ENCODE results near the gene CD300LD. TPM values are rescaled to one million over a fixed set of nuclear protein-coding genes. Genes with fewer than 3 reads are reported as not detected.
A peak's percentile ranks its signal among the peaks of the same experiment; 100 is the strongest.

Gene CD300LD
- total and polyA plus RNA-seq, 4 experiments from 2014 or later: not detected

- no peak overlapping the region for H3K4me3 ChIP-seq (ENCODE audit: low read length in 2 of 2)
- no peak overlapping the region for H3K27ac ChIP-seq (ENCODE audit: low read depth, low read length)
- no peaks in the 10 kb centered on the region for H3K36me3 ChIP-seq (ENCODE audit: insufficient read depth, low read length)
- intact Hi-C loops (cut with micrococcal nuclease): no loop called here
- no peak for DNase-seq
- CTCF ChIA-PET (ENCODE audit: partially characterized antibody): no interaction called here
- no peak overlapping the region for H3K4me3 Mint-ChIP-seq
- H3K4me1 ChIP-seq (ENCODE audit: insufficient read depth, low read length): no peaks in the 10 kb centered on the region
- H3K36me3 Mint-ChIP-seq: no peaks in the 10 kb centered on the region
- H3K9me3 ChIP-seq (ENCODE audit: control insufficient read depth in 1 of 2, low read length in 2 of 2): no peaks in the 10 kb centered on the region
- POLR2A ChIA-PET (ENCODE audit: partially characterized antibody): no interaction called here
- peaks cover 0 to 8% (median 4%) of the 10 kb centered on the region in 4 donors for H3K4me1 Mint-ChIP-seq
- no peak overlapping the region for H3K27ac Mint-ChIP-seq
- no peaks in the 10 kb centered on the region for H3K9me3 Mint-ChIP-seq
- H3K27me3 ChIP-seq (ENCODE audit: insufficient read depth, low read length): no peaks in the 10 kb centered on the region
- H3K27me3 Mint-ChIP-seq: peaks cover 3 to 4% of the 10 kb centered on the region in 2 donors
These were observed 41.5 kb downstream of the CD300LD start for GRCh38 chr17:74550602-74551001.

GRCh38 chr17:74549343-74549742 is 42.7 kb downstream of the CD300LD start:
- no peak overlapping the region for H3K4me3 Mint-ChIP-seq
- H3K9me3 ChIP-seq (ENCODE audit: control insufficient read depth in 1 of 2, low read length in 2 of 2): no peaks in the 10 kb centered on the region
- H3K4me3 ChIP-seq (ENCODE audit: low read length in 2 of 2): no peak overlapping the region
- no peaks in the 10 kb centered on the region for H3K4me1 ChIP-seq (ENCODE audit: insufficient read depth, low read length)
- intact Hi-C loops (cut with micrococcal nuclease): no loop called here
- DNase-seq: no peak
- H3K4me1 Mint-ChIP-seq: peaks cover 0 to 8% (median 4%) of the 10 kb centered on the region in 4 donors
- H3K36me3 ChIP-seq (ENCODE audit: insufficient read depth, low read length): no peaks in the 10 kb centered on the region
- no peak overlapping the region for H3K27ac ChIP-seq (ENCODE audit: low read depth, low read length)
- no peaks in the 10 kb centered on the region for H3K36me3 Mint-ChIP-seq
- H3K27me3 ChIP-seq (ENCODE audit: insufficient read depth, low read length): no peaks in the 10 kb centered on the region
- ChIA-PET POLR2A (ENCODE audit: partially characterized antibody) (no interaction called here), CTCF (ENCODE audit: partially characterized antibody) (no interaction called here)
- H3K27ac Mint-ChIP-seq: no peak overlapping the region
- H3K27me3 Mint-ChIP-seq: peaks cover 3 to 4% of the 10 kb centered on the region in 2 donors
- no peaks in the 10 kb centered on the region for H3K9me3 Mint-ChIP-seq

- Histone ChIP-seq H3K27me3 (ENCODE audit: insufficient read depth, low read length) (no peaks in the 10 kb centered on the region), H3K4me1 (ENCODE audit: insufficient read depth, low read length) (no peaks in the 10 kb centered on the region), H3K36me3 (ENCODE audit: insufficient read depth, low read length) (no peaks in the 10 kb centered on the region), H3K9me3 (ENCODE audit: control insufficient read depth in 1 of 2, low read length in 2 of 2) (no peaks in the 10 kb centered on the region), H3K27ac (ENCODE audit: low read depth, low read length) (no peak overlapping the region), H3K4me3 (ENCODE audit: low read length in 2 of 2) (no peak overlapping the region)
- Mint-ChIP-seq H3K27me3 (peaks cover 3 to 4% of the 10 kb centered on the region in 2 donors), H3K27ac (peak overlapping the region in 3 of 7 donors; percentile 9 to 69 (median 66)), H3K9me3 (no peaks in the 10 kb centered on the region), H3K4me3 (no peak overlapping the region), H3K4me1 (peaks cover 0 to 8% (median 4%) of the 10 kb centered on the region in 4 donors), H3K36me3 (no peaks in the 10 kb centered on the region)
- ChIA-PET POLR2A (ENCODE audit: partially characterized antibody) (no interaction called here), CTCF (ENCODE audit: partially characterized antibody) (no interaction called here)
- intact Hi-C loops (cut with micrococcal nuclease): no loop called here
- DNase-seq: no peak
These were observed 44.3 kb downstream of the CD300LD start for GRCh38 chr17:74547736-74548135.

- no peaks in the 10 kb centered on the region for H3K36me3 ChIP-seq (ENCODE audit: insufficient read depth, low read length)
- H3K27ac Mint-ChIP-seq: peak overlapping the region in 2 of 7 donors; percentile 9 to 69
- H3K9me3 Mint-ChIP-seq: no peaks in the 10 kb centered on the region
- no peak overlapping the region for H3K4me3 Mint-ChIP-seq
- no peak for DNase-seq
- no peaks in the 10 kb centered on the region for H3K4me1 ChIP-seq (ENCODE audit: insufficient read depth, low read length)
- H3K27me3 Mint-ChIP-seq: peaks cover 3 to 4% of the 10 kb centered on the region in 2 donors
- no peak overlapping the region for H3K4me3 ChIP-seq (ENCODE audit: low read length in 2 of 2)
- H3K4me1 Mint-ChIP-seq: peaks cover 0 to 8% (median 4%) of the 10 kb centered on the region in 4 donors
- no peaks in the 10 kb centered on the region for H3K9me3 ChIP-seq (ENCODE audit: control insufficient read depth in 1 of 2, low read length in 2 of 2)
- CTCF ChIA-PET (ENCODE audit: partially characterized antibody): no interaction called here
- intact Hi-C loops (cut with micrococcal nuclease): no loop called here
- H3K36me3 Mint-ChIP-seq: no peaks in the 10 kb centered on the region
- POLR2A ChIA-PET (ENCODE audit: partially characterized antibody): no interaction called here
- H3K27me3 ChIP-seq (ENCODE audit: insufficient read depth, low read length): no peaks in the 10 kb centered on the region
- no peak overlapping the region for H3K27ac ChIP-seq (ENCODE audit: low read depth, low read length)
These were observed 44.8 kb downstream of the CD300LD start for GRCh38 chr17:74547264-74547663.

GRCh38 chr17:74546586-74546985 is 45.5 kb downstream of the CD300LD start:
- no peak overlapping the region for H3K27ac Mint-ChIP-seq
- H3K36me3 Mint-ChIP-seq: no peaks in the 10 kb centered on the region
- no peak for DNase-seq
- intact Hi-C loops (cut with micrococcal nuclease): no loop called here
- H3K9me3 ChIP-seq (ENCODE audit: control insufficient read depth in 1 of 2, low read length in 2 of 2): no peaks in the 10 kb centered on the region
- no peak overlapping the region for H3K27ac ChIP-seq (ENCODE audit: low read depth, low read length)
- no peaks in the 10 kb centered on the region for H3K27me3 ChIP-seq (ENCODE audit: insufficient read depth, low read length)
- H3K4me1 Mint-ChIP-seq: peaks cover 0 to 8% (median 4%) of the 10 kb centered on the region in 4 donors
- ChIA-PET POLR2A (ENCODE audit: partially characterized antibody) (no interaction called here), CTCF (ENCODE audit: partially characterized antibody) (no interaction called here)
- no peak overlapping the region for H3K4me3 ChIP-seq (ENCODE audit: low read length in 2 of 2)
- H3K9me3 Mint-ChIP-seq: no peaks in the 10 kb centered on the region
- H3K4me3 Mint-ChIP-seq: no peak overlapping the region
- no peaks in the 10 kb centered on the region for H3K4me1 ChIP-seq (ENCODE audit: insufficient read depth, low read length)
- H3K36me3 ChIP-seq (ENCODE audit: insufficient read depth, low read length): no peaks in the 10 kb centered on the region
- H3K27me3 Mint-ChIP-seq: peaks cover 2 to 3% of the 10 kb centered on the region in 2 donors

GRCh38 chr17:74545843-74546230 is 46.2 kb downstream of the CD300LD start, which contains the start of gene CD300C:
Gene CD300C, minus strand, starts transcription at chr17:74546115. Its CDS starts 333 bp downstream, at chr17:74545782.
- no peaks in the 10 kb centered on the region for H3K27me3 ChIP-seq (ENCODE audit: insufficient read depth, low read length)
- H3K4me1 Mint-ChIP-seq: peaks cover 0 to 8% (median 4%) of the 10 kb centered on the region in 4 donors
- H3K9me3 Mint-ChIP-seq: no peaks in the 10 kb centered on the region
- intact Hi-C loops (cut with micrococcal nuclease): no loop called here
- ChIA-PET CTCF (ENCODE audit: partially characterized antibody) (no interaction called here), POLR2A (ENCODE audit: partially characterized antibody) (no interaction called here)
- peak within 1 kb of the TSS in 2 of 7 donors; percentile 51 to 64 for H3K27ac Mint-ChIP-seq
- H3K27ac ChIP-seq (ENCODE audit: low read depth, low read length): no peak within 1 kb of the TSS
- peaks cover 2 to 3% of the 10 kb centered on the region in 2 donors for H3K27me3 Mint-ChIP-seq
- no peaks in the 10 kb centered on the region for H3K9me3 ChIP-seq (ENCODE audit: control insufficient read depth in 1 of 2, low read length in 2 of 2)
- no peak for DNase-seq
- no peaks in the 10 kb centered on the region for H3K36me3 ChIP-seq (ENCODE audit: insufficient read depth, low read length)
- no peak within 1 kb of the TSS for H3K4me3 Mint-ChIP-seq
- H3K4me1 ChIP-seq (ENCODE audit: insufficient read depth, low read length): no peaks in the 10 kb centered on the region
- no peaks in the 10 kb centered on the region for H3K36me3 Mint-ChIP-seq
- no peak within 1 kb of the TSS for H3K4me3 ChIP-seq (ENCODE audit: low read length in 2 of 2)

- ChIA-PET POLR2A (ENCODE audit: partially characterized antibody) (no interaction called here), CTCF (ENCODE audit: partially characterized antibody) (no interaction called here)
- no peak overlapping the region for H3K27ac Mint-ChIP-seq
- Histone ChIP-seq H3K4me3 (ENCODE audit: low read length in 2 of 2) (no peak overlapping the region), H3K27me3 (ENCODE audit: insufficient read depth, low read length) (no peaks in the 10 kb centered on the region), H3K4me1 (ENCODE audit: insufficient read depth, low read length) (no peaks in the 10 kb centered on the region), H3K36me3 (ENCODE audit: insufficient read depth, low read length) (no peaks in the 10 kb centered on the region), H3K9me3 (ENCODE audit: control insufficient read depth in 1 of 2, low read length in 2 of 2) (no peaks in the 10 kb centered on the region), H3K27ac (ENCODE audit: low read depth, low read length) (no peak overlapping the region)
- no peak overlapping the region for H3K4me3 Mint-ChIP-seq
- H3K9me3 Mint-ChIP-seq: no peaks in the 10 kb centered on the region
- intact Hi-C loops (cut with micrococcal nuclease): no loop called here
- H3K27me3 Mint-ChIP-seq: peaks cover 3% of the 10 kb centered on the region in 2 donors
- H3K4me1 Mint-ChIP-seq: peaks cover 0 to 8% (median 4%) of the 10 kb centered on the region in 4 donors
- DNase-seq: no peak
- no peaks in the 10 kb centered on the region for H3K36me3 Mint-ChIP-seq
These were observed 46.9 kb downstream of the CD300LD start for GRCh38 chr17:74544991-74545842.
